ENCODE results near the gene FGF2.

Gene FGF2

DNA sequence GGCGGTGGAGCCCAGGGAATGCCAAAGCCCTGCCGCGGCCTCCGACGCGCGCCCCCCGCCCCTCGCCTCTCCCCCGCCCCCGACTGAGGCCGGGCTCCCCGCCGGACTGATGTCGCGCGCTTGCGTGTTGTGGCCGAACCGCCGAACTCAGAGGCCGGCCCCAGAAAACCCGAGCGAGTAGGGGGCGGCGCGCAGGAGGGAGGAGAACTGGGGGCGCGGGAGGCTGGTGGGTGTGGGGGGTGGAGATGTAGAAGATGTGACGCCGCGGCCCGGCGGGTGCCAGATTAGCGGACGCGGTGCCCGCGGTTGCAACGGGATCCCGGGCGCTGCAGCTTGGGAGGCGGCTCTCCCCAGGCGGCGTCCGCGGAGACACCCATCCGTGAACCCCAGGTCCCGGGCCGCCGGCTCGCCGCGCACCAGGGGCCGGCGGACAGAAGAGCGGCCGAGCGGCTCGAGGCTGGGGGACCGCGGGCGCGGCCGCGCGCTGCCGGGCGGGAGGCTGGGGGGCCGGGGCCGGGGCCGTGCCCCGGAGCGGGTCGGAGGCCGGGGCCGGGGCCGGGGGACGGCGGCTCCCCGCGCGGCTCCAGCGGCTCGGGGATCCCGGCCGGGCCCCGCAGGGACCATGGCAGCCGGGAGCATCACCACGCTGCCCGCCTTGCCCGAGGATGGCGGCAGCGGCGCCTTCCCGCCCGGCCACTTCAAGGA, at the start of gene FGF2:
Gene FGF2, plus strand, starts transcription at position 279 of the 705 bp plus-strand sequence. Its CDS starts 344 bp downstream, at position 623.
- CTCF ChIA-PET: interaction anchor here (1.3 kb wide), 1 partner anchor 68 kb away, joined by 4 read pairs; no protein-coding TSS in a partner anchor
- POLR2A ChIA-PET: interaction anchor here (0.6 to 1.7 kb wide), 2 partner anchors 43 to 61 kb away, joined by 3 to 8 read pairs; no protein-coding TSS in a partner anchor
- DNase-seq (ENCODE audit: low read depth, low spot score): no peak
- TF ChIP-seq, protein P1, sequence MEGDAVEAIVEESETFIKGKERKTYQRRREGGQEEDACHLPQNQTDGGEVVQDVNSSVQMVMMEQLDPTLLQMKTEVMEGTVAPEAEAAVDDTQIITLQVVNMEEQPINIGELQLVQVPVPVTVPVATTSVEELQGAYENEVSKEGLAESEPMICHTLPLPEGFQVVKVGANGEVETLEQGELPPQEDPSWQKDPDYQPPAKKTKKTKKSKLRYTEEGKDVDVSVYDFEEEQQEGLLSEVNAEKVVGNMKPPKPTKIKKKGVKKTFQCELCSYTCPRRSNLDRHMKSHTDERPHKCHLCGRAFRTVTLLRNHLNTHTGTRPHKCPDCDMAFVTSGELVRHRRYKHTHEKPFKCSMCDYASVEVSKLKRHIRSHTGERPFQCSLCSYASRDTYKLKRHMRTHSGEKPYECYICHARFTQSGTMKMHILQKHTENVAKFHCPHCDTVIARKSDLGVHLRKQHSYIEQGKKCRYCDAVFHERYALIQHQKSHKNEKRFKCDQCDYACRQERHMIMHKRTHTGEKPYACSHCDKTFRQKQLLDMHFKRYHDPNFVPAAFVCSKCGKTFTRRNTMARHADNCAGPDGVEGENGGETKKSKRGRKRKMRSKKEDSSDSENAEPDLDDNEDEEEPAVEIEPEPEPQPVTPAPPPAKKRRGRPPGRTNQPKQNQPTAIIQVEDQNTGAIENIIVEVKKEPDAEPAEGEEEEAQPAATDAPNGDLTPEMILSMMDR (IDR thresholded peaks at IDR 0.05; ENCODE audit: insufficient read depth, low read length, missing control alignments): no peak
- H3K4me3 ChIP-seq (ENCODE audit: low read depth, low read length): peak within 1 kb of the TSS; percentile 85

DNA sequence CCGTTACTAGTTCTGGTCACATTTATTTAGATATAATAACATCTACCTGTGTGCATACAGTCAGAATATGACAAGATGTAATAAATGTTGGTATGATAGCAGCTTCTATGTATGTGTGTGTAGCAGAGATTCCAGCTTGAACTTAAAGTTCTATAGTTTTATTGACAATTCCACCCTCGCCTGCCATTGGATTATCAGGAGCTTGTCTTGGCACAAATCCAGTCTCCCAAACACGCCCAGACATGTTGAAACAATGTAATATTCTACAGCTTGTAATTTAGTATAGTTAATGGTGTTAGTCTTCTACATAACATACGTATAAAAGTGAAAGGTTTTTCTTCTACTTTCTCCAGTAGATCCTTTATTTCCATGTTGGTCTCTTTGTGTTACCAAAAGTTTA, 49.7 kb upstream of the FGF2 start:
- DNase-seq (ENCODE audit: low read depth, low spot score): no peak
- POLR2A ChIA-PET: interaction anchor here (1.2 kb wide), 1 partner anchor 11 kb away, joined by 4 read pairs; no protein-coding TSS in a partner anchor
- no peak overlapping the region for H3K4me3 ChIP-seq (ENCODE audit: low read depth, low read length)
- CTCF ChIA-PET: interaction anchor here (0.6 to 2.1 kb wide), 8 partner anchors 9 to 137 kb away, joined by 3 to 9 read pairs (median 3); partner anchors contain the start of gene BBS12
- TF ChIP-seq, protein P1 (IDR thresholded peaks at IDR 0.05; ENCODE audit: insufficient read depth, low read length, missing control alignments): no peak

- no peak overlapping the region for H3K4me3 ChIP-seq (ENCODE audit: low read depth, low read length)
- TF ChIP-seq, protein P1 (IDR thresholded peaks at IDR 0.05; ENCODE audit: insufficient read depth, low read length, missing control alignments): no peak
- DNase-seq (ENCODE audit: low read depth, low spot score): peak; percentile 89
- ChIA-PET CTCF (interaction anchor here (0.8 to 2.1 kb wide), 4 partner anchors 10 to 136 kb away, joined by 3 to 8 read pairs (median 4); no protein-coding TSS in a partner anchor), POLR2A (interaction anchor here (0.6 to 1.2 kb wide), 4 partner anchors 12 to 50 kb away, joined by 3 to 4 read pairs (median 3); partner anchors contain the start of gene BBS12)
Measured at GRCh38 chr4:122777846-122778673, 48.6 kb upstream of the FGF2 start.

DNA sequence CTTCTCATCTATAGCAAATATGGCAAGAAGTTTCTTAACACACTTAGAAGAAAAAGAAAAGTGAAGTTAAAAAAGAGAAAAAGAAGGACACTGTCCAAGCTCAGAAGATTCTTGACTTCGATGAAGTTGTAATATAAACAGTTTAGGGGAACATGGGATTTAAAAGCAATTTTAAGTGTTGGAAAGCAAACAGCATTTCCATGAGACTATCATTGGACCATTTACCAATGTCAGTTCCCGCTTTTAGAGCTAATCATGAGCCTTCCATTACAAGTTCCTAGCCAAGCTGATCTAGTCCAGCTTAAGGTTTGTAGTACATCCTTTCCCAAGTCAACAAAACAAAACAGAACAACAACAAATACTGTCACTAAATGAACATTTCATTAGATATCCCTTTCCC, 45.1 kb upstream of the FGF2 start:
- TF ChIP-seq, protein P1 (IDR thresholded peaks at IDR 0.05; ENCODE audit: insufficient read depth, low read length, missing control alignments): no peak
- H3K4me3 ChIP-seq (ENCODE audit: low read depth, low read length): no peak overlapping the region
- ChIA-PET POLR2A (no interaction called here), CTCF (interaction anchor here (0.6 to 2.3 kb wide), 3 partner anchors 24 to 181 kb away, joined by 3 to 11 read pairs (median 3); no protein-coding TSS in a partner anchor)
- no peak for DNase-seq (ENCODE audit: low read depth, low spot score)

- peak; percentile 80 for DNase-seq (ENCODE audit: low read depth, low spot score)
- CTCF ChIA-PET: interaction anchor here (0.6 to 2.0 kb wide), 5 partner anchors 19 to 134 kb away, joined by 3 to 11 read pairs (median 3); no protein-coding TSS in a partner anchor
- POLR2A ChIA-PET: interaction anchor here (0.8 to 1.6 kb wide), 7 partner anchors 14 to 71 kb away, joined by 3 to 17 read pairs (median 5); partner anchors contain the start of gene FGF2
- TF ChIP-seq, protein P1 (IDR thresholded peaks at IDR 0.05; ENCODE audit: insufficient read depth, low read length, missing control alignments): no peak
- no peak overlapping the region for H3K4me3 ChIP-seq (ENCODE audit: low read depth, low read length)
Measured at GRCh38 chr4:122783301-122784215, 43.1 kb upstream of the FGF2 start.

Data from AG04449 (cell line).